Activated CD4-positive, alpha-beta memory T cell treated with anti-CD3 and anti-CD28 coated beads for 36 hours (primary cell): Measurements from ENCODE around the gene ARHGAP29. TPM values are rescaled to one million over a fixed set of nuclear protein-coding genes. Genes with fewer than 3 reads are reported as not detected.

Source experiments
- CTCF ChIA-PET: fragments of 350-600 bp; sonication (Branson Sonifier 250); formaldehyde crosslinking; loops from one replicate; lab custom pipeline; 2021; ENCODE audit warnings: antibody characterized with exemption, inconsistent platforms; lab: Charles Lee
- POLR2A ChIA-PET: fragments of 350-600 bp; sonication (Branson Sonifier 250); formaldehyde crosslinking; loops from one replicate; lab custom pipeline; 2021; ENCODE audit warnings: antibody characterized with exemption; lab: Charles Lee
- DNase-seq: peaks from one replicate; pipeline ENCODE4 v3.0.0-alpha.2; 2020
- H3K27ac Mint-ChIP-seq: one replicate; pipeline ENCODE4 v1.8.0; 2021; ENCODE audit warnings: mixed read lengths
- H3K27me3 Mint-ChIP-seq: one replicate; pipeline ENCODE4 v1.8.0; 2021; ENCODE audit warnings: mixed read lengths
- H3K36me3 Mint-ChIP-seq: one replicate; pipeline ENCODE4 v1.8.0; 2021; ENCODE audit warnings: mixed read lengths
- H3K4me1 Mint-ChIP-seq: one replicate; pipeline ENCODE4 v1.8.0; 2021; ENCODE audit warnings: low read depth, mixed read lengths
- H3K4me3 Mint-ChIP-seq: one replicate; pipeline ENCODE4 v1.8.0; 2021; ENCODE audit warnings: mild to moderate bottlenecking, mixed read lengths
- H3K9me3 Mint-ChIP-seq: one replicate; pipeline ENCODE4 v1.8.0; 2021; ENCODE audit warnings: mixed read lengths
- intact Hi-C: fragments of 100-400 bp; cut with micrococcal nuclease; formaldehyde crosslinking; loops from one replicate; pipeline ENCODE4 v1.15.1; 2023
- total RNA-seq, 2 experiments: library from RNA; stranded (reverse); gene quantifications; one replicate each; pipeline ENCODE4 v1.2.3, GENCODE V29; 2021

ARHGAP29 gene
- total RNA-seq, 2 experiments from 2014 or later, result 0.31 to 0.38 TPM

- no peak for DNase-seq
These were observed 21.4 kb downstream of the ARHGAP29 start for GRCh38 chr1:94215955-94216354.

DNA sequence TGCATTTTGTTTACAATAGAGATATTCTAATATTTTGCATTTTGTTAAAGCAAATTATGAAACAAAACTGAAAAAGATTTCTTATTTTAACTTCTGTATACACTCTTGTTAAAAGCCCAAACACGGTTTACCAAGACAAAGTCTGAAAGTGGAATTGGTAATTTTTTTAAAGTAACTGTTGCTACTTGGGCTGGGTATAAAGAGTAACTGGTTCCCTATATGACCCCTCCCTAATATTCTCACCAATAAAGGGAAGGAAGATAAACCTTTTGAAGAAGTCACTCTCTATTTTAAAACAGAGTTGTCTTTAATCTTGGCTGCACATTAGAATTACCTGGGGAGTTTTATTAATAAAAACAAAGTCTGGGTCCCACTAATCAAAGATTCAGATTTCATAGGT lies 27.4 kb downstream of the ARHGAP29 start:
- Mint-ChIP-seq H3K4me3 (no peak overlapping the region), H3K4me1 (no peaks in the 10 kb centered on the region), H3K36me3 (no peaks in the 10 kb centered on the region), H3K9me3 (no peaks in the 10 kb centered on the region), H3K27ac (no peak overlapping the region), H3K27me3 (peaks cover 1% of the 10 kb centered on the region)
- DNase-seq, result no peak
- CTCF ChIA-PET, result no interaction called here
- intact Hi-C loops, result no loop called here
- POLR2A ChIA-PET, result no interaction called here

More at GRCh38 chr1:94215955-94216354, 21.4 kb downstream of the ARHGAP29 start:
- CTCF ChIA-PET, result no interaction called here
- Mint-ChIP-seq H3K27ac (no peak overlapping the region), H3K27me3 (peaks cover 9% of the 10 kb centered on the region), H3K36me3 (no peaks in the 10 kb centered on the region), H3K4me3 (no peak overlapping the region), H3K9me3 (no peaks in the 10 kb centered on the region), H3K4me1 (no peaks in the 10 kb centered on the region)
- intact Hi-C loops, result no loop called here
- POLR2A ChIA-PET, result no interaction called here

DNA sequence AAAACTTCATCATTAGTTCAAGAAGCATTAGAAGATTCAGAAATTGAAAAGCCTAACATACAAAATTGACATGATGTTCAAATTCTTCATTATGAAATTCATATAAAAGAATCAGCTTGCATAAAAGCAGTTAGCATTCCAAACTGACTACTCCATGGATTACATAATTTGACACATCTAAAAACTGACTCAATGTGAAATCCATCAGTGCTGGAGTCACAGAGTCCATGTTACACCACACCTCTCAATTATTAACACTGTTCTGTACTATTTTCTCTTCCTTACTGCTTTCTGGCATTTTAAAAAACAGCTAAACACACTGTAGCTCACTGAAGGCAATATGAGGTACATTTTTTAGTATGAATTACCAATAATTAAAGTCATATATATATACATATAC lies 28.0 kb downstream of the ARHGAP29 start:
- Mint-ChIP-seq H3K4me3 (no peak overlapping the region), H3K27ac (no peak overlapping the region), H3K9me3 (no peaks in the 10 kb centered on the region), H3K27me3 (no peaks in the 10 kb centered on the region), H3K4me1 (no peaks in the 10 kb centered on the region), H3K36me3 (no peaks in the 10 kb centered on the region)
- POLR2A ChIA-PET, result no interaction called here
- CTCF ChIA-PET, result no interaction called here
- intact Hi-C loops, result no loop called here
- DNase-seq, result no peak

DNA sequence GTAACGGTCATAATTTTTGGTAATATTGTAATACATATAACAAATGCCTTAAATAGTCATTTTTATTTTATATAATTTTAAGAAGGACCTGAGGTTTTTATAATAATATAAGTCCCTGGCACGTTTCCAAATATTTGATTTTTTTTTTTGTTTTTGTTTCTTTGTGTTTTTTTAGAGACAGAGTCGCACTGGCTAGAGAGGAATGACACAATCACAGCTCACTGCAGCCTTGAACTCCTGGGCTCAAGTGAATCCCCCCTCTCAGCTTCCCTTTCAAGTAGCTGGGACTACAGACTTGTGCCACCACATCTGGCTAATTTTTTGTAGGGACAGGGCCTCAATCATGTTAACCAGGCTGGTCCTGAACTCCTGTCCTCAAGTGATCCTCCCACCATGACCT lies 29.7 kb downstream of the ARHGAP29 start:
- H3K36me3 Mint-ChIP-seq, result no peaks in the 10 kb centered on the region
- POLR2A ChIA-PET, result no interaction called here
- DNase-seq, result no peak
- H3K27ac Mint-ChIP-seq, result no peak overlapping the region
- H3K4me1 Mint-ChIP-seq, result no peaks in the 10 kb centered on the region
- CTCF ChIA-PET, result interaction anchor here (0.9 kb wide), 1 partner anchor 54 kb away, joined by 3 read pairs; no protein-coding TSS in a partner anchor
- no peak overlapping the region for H3K4me3 Mint-ChIP-seq
- no peaks in the 10 kb centered on the region for H3K27me3 Mint-ChIP-seq
- no peaks in the 10 kb centered on the region for H3K9me3 Mint-ChIP-seq
- intact Hi-C loops, result no loop called here

DNA sequence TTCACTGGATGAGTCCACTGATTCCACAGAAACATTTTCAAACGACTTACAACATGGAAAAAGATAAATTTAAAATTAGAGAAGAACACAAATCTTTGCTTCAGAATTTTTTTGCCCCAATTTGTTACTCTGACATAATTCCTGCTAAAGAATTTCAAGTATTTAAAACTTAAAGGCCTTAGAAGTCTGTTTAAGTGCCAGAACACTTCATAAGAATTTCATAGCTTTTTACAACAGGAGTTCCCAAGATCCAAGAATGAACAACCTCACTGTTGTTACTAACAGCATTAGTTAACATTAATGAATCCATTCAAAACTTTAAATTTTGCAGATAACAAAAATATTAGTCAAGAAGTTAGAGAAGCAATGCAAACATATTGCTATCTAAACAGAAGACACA lies 31.7 kb downstream of the ARHGAP29 start:
- ChIA-PET POLR2A (no interaction called here), CTCF (no interaction called here)
- Mint-ChIP-seq H3K27me3 (no peaks in the 10 kb centered on the region), H3K36me3 (no peaks in the 10 kb centered on the region), H3K27ac (no peak overlapping the region), H3K4me3 (no peak overlapping the region), H3K9me3 (no peaks in the 10 kb centered on the region), H3K4me1 (no peaks in the 10 kb centered on the region)
- DNase-seq, result no peak
- intact Hi-C loops, result no loop called here

DNA sequence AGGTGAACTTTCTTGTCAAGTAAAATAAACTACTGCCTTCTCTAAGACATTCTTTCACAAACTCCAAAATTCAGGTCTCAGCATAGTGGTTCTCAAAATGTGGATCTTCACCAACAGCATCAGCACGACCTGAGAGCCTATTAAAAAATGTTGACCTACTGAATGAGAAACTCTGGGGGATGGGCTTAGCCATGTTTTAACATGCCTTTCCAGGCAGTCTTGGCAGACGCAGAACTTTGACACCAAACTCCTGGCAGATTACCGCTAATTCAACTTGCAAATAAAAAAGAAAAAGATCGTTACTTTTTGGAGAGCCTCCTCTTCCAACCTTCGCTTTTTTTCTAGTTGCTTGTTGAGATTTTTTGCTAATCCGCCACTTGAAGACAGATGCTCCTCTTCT lies 35.1 kb downstream of the ARHGAP29 start:
- Mint-ChIP-seq H3K4me1 (no peaks in the 10 kb centered on the region), H3K9me3 (no peaks in the 10 kb centered on the region), H3K27me3 (peaks cover 5% of the 10 kb centered on the region), H3K36me3 (no peaks in the 10 kb centered on the region), H3K27ac (no peak overlapping the region), H3K4me3 (no peak overlapping the region)
- DNase-seq, result no peak
- intact Hi-C loops, result no loop called here
- POLR2A ChIA-PET, result no interaction called here
- CTCF ChIA-PET, result no interaction called here

GRCh38 chr1:94199398-94199797 lies 38.0 kb downstream of the ARHGAP29 start:
- Mint-ChIP-seq H3K4me1 (no peaks in the 10 kb centered on the region), H3K9me3 (no peaks in the 10 kb centered on the region), H3K27me3 (peaks cover 9% of the 10 kb centered on the region), H3K4me3 (no peak overlapping the region), H3K27ac (no peak overlapping the region), H3K36me3 (no peaks in the 10 kb centered on the region)
- no peak for DNase-seq
- intact Hi-C loops, result no loop called here
- CTCF ChIA-PET, result no interaction called here
- POLR2A ChIA-PET, result no interaction called here

DNA sequence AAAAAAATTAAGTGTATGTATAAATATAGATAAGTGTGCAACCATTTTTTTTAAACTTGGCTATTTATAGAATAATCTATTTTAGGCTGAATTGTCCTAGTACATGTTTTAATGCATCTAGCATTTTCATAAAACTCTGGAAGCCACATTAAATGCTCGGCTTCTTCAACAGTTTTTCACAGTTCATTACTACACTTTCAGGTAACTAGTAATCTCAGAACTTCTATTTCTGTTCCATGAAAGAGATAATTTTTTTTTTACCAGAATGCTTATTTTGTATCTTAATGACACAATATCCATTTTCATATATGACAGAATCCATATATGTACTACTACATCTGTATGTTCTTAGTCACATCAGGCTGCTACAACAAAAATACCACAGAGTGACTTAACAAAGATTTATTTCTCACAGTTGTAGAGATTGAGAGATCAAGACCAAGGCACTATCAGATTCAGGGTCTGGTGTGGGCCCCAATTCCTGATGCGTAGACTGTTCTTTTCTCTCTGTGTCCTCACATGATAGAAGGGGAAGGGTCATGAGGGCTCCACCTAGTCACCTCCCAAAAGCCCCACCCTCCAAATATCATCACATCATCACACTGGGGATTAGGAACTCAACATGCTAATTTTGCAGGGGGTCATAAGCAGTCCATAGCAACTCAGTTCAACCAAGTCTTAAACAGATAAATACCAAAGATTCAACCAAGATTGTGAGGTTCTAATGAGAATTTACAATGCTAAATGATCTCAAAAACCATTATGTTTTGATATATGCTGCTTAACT lies 43.1 kb downstream of the ARHGAP29 start:
- ChIA-PET POLR2A (no interaction called here), CTCF (no interaction called here)
- Mint-ChIP-seq H3K36me3 (no peaks in the 10 kb centered on the region), H3K9me3 (no peaks in the 10 kb centered on the region), H3K27ac (no peak overlapping the region), H3K27me3 (peaks cover 12% of the 10 kb centered on the region), H3K4me3 (no peak overlapping the region), H3K4me1 (no peaks in the 10 kb centered on the region)
- intact Hi-C loops, result no loop called here
- DNase-seq, result no peak

GRCh38 chr1:94193128-94193527 lies 44.3 kb downstream of the ARHGAP29 start:
- H3K9me3 Mint-ChIP-seq, result no peaks in the 10 kb centered on the region
- ChIA-PET POLR2A (no interaction called here), CTCF (no interaction called here)
- H3K4me1 Mint-ChIP-seq, result no peaks in the 10 kb centered on the region
- H3K27ac Mint-ChIP-seq, result no peak overlapping the region
- H3K4me3 Mint-ChIP-seq, result no peak overlapping the region
- H3K27me3 Mint-ChIP-seq, result peaks cover 10% of the 10 kb centered on the region
- no peak for DNase-seq
- intact Hi-C loops, result no loop called here
- H3K36me3 Mint-ChIP-seq, result no peaks in the 10 kb centered on the region

GRCh38 chr1:94191216-94191615 lies 46.2 kb downstream of the ARHGAP29 start:
- ChIA-PET CTCF (no interaction called here), POLR2A (no interaction called here)
- Mint-ChIP-seq H3K27me3 (peaks cover 10% of the 10 kb centered on the region), H3K4me3 (no peak overlapping the region), H3K27ac (no peak overlapping the region), H3K9me3 (no peaks in the 10 kb centered on the region), H3K4me1 (no peaks in the 10 kb centered on the region), H3K36me3 (no peaks in the 10 kb centered on the region)
- no peak for DNase-seq
- intact Hi-C loops, result no loop called here

GRCh38 chr1:94186946-94187345 lies 50.4 kb downstream of the ARHGAP29 start:
- no peaks in the 10 kb centered on the region for H3K9me3 Mint-ChIP-seq
- POLR2A ChIA-PET, result no interaction called here
- intact Hi-C loops, result no loop called here
- H3K36me3 Mint-ChIP-seq, result no peaks in the 10 kb centered on the region
- CTCF ChIA-PET, result interaction anchor here (1.1 kb wide), 1 partner anchor 9 kb away, joined by 3 read pairs; no protein-coding TSS in a partner anchor
- H3K27me3 Mint-ChIP-seq, result peaks cover 10% of the 10 kb centered on the region
- H3K27ac Mint-ChIP-seq, result no peak overlapping the region
- H3K4me3 Mint-ChIP-seq, result no peak overlapping the region
- H3K4me1 Mint-ChIP-seq, result no peaks in the 10 kb centered on the region
- no peak for DNase-seq

DNA sequence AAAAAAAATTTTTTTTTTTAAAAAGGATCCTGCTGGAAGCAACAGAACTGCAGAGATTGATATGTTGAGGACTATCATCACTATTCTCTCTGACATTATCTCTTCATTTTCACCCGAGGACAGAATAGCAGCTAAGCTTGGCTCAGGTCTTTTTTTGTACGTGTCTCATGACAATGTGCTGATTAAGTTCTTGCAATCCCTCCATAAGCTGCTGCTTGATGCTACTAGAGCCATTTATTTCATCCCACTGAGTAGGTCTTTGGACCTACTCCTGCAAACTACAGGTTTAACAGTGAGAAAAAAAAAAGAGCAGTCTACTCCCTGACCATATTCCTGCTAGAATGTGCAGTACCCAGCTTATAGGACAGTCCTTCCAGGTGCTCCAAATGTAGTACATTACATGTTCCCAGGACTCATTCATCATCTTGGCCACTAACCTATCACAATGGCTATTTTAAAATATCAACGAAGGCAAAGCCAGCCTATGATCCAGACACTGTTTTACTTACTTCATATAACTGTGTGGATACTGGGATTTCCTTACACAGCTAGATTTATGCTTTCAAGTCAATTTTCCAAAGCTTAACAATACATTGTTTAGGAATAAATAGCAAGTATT lies 54.1 kb downstream of the ARHGAP29 start:
- Mint-ChIP-seq H3K4me3 (no peak overlapping the region), H3K27me3 (peaks cover 9% of the 10 kb centered on the region), H3K27ac (no peak overlapping the region), H3K36me3 (no peaks in the 10 kb centered on the region), H3K9me3 (no peaks in the 10 kb centered on the region), H3K4me1 (no peaks in the 10 kb centered on the region)
- DNase-seq, result no peak
- ChIA-PET POLR2A (no interaction called here), CTCF (no interaction called here)
- intact Hi-C loops, result no loop called here

DNA sequence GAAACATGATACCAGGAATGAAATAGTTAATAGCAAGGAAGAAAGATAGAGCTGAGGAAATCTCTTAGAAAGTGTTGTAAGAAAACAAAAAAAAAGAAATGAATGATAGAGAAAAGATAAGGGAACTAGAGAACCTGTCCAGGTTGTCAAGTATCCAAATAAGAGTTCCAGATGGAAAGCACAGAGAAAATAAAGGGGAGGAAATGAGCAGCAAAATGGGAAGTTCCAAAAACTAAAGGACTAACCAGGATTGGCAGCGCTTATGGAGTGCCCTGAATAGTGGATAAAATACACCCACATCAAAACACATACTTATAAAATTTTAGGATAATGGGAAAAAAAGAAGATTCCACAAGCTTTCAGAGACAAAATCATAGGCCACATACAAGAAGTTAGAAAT lies 55.2 kb downstream of the ARHGAP29 start:
- Mint-ChIP-seq H3K9me3 (no peaks in the 10 kb centered on the region), H3K27ac (no peak overlapping the region), H3K4me3 (no peak overlapping the region), H3K4me1 (no peaks in the 10 kb centered on the region), H3K36me3 (no peaks in the 10 kb centered on the region), H3K27me3 (peaks cover 6% of the 10 kb centered on the region)
- intact Hi-C loops, result no loop called here
- DNase-seq, result no peak
- POLR2A ChIA-PET, result no interaction called here
- CTCF ChIA-PET, result no interaction called here
